HG02588 (cell line): ENCODE measurements around the gene TTF2.
"Not testable (repeated sequence)": the region's sequence is repeated elsewhere in the genome, so short reads cannot be mapped to it uniquely, and the experiment has no call there.

Experiments
- ATAC-seq: cut with Tn5 transposase; IDR thresholded peaks from one replicate; pipeline ENCODE4 v1.9.1; 2021; ENCODE audit warnings: mild to moderate bottlenecking, moderate library complexity; ENCODE audit not compliant: unreplicated experiment

The TTF2 gene

DNA sequence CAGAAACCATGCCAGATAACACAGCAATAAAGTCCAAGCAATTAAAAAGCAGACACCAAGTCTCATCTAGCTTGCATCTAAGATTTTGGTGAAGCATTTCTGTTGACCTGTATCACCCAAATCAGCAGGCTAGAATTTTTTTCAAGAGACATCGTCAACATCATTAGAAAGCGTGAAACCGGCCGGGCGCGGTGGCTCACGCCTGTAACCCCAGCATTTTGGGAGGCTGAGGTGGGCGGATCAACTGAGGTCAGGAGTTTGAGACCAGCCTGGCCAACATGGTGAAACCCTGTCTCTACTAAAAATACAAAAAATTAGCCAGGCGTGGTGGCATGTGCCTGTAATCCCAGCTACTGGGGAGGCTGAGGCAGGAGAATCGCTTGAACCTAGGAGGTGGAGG lies 59.0 kb downstream of the TTF2 start:
- not testable (repeated sequence) for ATAC-seq

DNA sequence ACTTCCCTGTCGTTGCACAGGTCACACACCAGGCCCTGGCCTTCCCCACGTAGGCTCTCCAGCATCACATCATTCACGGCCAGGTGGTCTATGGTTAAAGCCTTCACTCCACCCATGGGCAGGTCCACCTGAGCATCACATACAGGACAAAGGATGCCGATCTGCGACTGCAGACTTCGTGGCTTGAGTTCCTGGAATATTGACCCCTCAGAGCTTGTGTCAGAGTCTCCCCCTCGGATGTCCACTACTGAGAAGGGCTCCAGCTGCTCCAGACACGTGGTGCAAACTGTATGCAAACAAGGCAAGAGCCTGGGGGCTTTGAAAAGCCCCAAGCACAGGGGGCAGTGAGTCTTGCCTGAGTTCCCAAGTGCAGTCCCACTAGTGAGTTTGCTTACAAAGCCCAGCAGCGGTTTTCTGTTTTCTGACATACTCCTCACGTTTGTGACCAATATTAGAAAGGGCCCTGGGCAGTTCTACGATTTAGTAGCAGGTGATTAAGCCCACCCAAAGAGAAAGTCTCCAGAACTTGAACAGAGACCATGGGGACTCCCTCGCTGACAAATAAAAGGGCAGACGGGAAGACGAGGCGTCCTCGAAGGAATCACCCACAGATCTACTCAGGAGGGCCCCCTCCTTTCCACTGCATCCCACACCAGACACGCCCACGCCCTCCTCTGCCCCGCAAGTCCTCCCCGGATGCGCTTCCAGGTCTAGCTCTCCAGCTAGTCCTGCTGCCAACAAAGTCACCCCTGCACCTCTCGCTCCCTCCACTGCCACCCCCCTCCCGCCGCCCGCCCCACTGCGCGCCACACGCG lies 60.9 kb downstream of the TTF2 start:
- no peak for ATAC-seq

DNA sequence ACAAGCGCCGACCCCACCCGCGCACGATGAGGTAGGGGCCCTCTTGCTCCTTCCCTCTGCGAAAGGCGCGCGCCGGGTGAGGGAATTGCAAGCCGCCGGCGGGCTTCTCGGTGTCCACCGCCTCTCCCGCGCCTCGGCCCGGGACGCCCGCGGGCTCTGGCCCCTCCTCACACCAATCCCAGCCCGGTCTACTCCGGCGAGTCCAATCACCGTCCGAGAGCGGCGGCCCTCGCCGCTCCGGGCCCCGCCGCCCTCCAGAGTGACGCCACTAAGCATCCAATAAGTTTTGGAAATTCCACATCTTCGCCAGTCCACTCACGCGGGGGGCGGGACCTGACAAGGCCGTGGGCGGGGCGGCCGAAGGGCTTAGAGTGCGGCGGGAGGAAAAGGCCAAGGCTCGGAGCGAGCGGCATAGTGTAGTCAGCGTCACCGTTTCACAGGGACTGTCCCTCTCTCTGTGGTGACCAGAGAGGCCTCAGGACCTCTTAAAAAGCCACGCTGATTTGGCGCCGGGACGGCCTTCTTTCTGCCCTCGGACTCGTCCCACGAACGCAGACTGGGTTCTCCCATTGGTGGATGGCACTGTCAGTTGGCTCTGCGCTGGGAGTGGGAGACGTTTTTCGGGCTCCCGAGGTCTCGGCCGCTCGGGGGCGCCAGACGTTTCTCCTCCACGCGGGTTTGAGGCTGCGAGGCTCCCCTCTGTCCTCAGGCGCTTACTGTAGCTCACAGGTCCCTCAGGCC lies 61.6 kb downstream of the TTF2 start, which contains the start of gene TRIM45:
TRIM45 (minus strand) TSS at position 161 of the 741 bp plus-strand sequence. CDS start 548 bp downstream, outside the sequence.
- peak; percentile 94 for ATAC-seq

DNA sequence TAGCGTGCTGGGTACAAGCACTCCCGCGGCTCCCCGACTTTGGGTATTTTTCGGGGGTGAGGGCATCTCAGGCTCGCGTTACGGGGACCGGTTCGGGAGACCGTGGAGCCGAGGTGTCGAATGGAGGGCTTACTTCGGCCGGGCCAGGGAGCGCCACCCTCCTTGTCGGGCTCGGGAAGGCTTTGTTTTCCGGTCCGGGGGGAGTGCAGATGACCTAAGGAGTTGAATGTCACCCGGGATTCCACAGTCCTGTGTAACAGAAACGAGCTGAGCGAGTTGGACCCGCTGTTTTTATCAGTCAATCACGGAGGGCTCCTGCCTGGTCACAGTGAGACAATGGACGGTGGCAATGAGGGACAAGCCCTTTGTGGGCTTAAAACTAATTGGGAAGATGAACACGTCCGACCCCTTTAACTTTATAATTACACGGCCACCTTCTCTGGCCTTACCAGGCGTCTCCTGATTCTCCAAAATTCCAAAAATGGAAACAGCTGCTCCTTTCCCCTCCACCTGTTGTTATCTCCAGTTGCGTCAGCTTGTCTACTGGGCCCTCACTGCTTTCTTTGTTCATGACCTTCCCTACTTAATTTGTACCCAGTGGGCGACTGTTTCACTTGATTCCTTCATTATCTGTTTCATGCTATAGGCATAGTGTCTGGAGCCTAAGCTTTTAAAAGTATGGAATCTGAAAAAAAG lies 62.4 kb downstream of the TTF2 start:
- ATAC-seq: no peak

DNA sequence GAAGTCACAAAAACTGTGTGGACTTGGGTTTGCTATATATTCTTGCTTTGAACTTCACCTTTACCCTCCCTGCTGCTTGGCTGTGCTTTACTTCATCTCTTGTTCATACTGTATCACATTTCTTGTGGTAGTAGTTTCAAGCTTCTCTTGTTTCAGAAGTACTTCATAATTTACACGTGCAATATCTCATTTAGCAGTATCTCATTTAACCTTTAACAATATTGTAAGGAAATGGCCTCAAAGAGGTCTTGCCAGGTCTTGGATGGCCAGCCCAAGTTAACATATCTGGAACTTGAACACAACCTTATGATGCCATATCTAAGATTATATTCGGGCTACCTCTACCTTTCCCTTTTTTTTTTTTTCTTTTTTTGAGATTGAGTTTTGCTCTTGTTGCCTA lies 63.1 kb downstream of the TTF2 start:
- ATAC-seq: no peak

DNA sequence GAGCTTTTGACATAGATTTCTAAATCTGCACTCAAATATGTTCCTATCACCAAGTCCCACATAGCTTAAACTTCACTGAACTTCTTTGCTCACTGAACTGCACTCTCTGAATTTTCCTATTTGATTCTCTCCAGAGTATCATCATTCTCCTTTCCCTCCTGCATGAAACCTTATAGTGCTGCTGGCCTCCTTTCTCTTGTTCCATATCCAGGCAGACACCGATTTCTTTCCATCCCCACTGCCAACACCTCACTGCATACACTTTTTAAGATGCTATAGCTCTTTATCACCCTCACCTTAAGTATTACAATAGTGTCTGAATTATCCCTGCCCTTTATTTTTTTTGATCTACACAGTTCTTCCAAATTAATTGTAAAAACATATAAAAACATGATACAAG lies 64.5 kb downstream of the TTF2 start:
- no peak for ATAC-seq

DNA sequence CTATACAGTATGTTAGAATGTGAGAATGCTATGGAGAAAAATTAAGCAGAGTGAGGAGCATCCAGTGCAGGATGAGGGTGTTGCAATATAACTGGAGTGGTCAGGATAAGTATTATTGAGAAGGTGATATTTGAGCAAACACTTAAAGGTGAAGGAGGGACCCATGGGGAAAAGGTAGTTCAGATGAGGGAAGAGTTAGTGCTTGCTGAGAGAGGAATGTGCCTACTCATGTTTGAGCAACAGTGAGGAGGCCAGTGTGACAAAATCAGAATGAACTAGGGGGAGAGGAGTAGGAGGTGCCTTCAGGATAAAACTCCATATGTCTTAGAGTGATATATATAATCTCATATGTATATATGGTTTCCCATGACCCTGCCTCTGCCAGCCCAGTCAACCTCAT lies 67.7 kb downstream of the TTF2 start:
- no peak for ATAC-seq

DNA sequence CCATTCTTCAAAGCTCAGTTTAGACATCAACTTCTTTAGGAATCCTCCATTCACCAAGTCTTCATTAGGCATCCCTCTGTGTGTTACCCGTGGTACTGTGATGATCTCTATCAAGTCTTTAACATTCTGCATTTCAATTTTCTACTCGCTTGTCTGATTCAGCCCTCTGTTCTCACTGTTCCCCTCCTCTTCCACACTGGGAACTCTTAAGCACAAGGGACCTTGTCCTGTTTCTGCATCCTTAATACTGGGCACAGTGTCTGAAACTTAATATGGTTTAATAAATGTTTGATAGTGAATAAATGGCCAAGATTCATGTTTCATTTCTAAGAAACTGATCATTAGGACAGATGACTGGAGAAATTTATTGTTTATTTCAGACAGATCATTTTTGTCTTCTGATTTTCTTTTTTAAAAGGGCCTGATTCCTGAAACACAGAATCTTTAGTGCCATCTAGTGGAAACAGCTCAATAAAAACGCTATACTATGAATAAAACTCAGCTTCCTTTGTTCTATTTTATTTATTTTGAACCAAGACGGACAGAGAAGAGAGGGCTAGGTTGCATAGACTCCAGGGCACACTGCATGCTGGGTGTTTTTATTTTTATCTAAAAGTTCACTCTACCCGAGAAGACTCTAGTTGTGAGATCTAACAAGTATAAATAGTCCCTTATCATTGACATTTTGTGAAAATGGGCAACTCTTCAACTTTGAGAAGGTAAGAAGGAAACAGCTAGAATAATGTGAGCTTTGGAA lies 68.4 kb downstream of the TTF2 start:
- ATAC-seq: no peak

DNA sequence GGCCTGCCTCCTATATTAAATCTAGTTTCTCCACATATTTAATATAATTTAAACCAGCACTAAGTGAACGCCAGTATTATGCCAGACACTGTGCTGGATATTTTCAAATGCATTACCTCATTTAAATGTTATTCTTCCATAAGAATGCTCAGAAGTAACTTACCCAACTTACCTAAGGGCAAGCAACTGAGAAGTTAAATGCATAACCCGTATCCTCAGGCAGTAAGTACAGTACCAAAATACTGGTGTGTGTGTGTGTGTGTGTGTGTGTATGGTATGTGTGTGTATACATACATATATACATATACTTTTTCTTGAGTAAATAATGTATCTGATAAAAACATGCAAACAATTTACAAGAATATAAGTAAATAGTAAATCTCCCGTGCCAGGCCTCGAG lies 70.4 kb downstream of the TTF2 start:
- ATAC-seq: no peak

DNA sequence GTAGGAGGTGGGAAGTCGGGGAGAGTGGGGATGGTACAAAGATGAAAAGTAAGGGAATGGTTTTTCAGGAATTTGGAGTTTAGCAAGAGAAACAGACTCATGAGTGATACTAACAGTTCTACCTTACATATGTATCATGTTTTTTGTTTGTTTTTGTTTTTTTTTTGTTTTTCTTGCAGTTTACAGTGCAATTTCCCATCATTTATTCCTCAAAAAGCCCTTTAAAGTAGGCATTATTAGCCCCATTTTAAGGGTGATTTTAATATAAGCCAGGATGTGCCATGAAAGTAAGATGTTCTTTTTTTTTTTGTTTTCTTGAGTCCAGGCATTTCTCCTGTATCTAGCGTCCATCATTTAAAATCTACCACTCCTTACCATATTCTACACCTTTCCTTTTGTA lies 75.2 kb downstream of the TTF2 start:
- no peak for ATAC-seq

DNA sequence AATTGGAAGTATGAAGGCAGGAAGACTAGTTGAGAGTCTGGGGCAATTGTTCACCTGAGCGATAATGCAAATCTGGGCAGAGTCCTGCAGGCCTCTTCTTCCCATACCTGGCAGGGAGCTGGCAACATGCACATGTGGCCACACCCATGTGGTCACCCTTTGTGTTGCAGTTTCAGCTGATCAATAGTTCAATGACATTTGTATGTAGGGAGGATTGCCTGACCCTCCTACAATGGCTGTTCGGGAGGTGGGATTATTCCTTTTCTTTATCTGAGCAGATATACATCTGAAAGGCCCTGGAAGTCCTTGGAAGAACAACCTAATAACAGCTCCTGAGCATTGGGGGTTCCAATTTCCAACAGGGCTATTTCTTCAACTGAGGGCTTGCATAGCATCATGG lies 76.6 kb downstream of the TTF2 start:
- no peak for ATAC-seq

DNA sequence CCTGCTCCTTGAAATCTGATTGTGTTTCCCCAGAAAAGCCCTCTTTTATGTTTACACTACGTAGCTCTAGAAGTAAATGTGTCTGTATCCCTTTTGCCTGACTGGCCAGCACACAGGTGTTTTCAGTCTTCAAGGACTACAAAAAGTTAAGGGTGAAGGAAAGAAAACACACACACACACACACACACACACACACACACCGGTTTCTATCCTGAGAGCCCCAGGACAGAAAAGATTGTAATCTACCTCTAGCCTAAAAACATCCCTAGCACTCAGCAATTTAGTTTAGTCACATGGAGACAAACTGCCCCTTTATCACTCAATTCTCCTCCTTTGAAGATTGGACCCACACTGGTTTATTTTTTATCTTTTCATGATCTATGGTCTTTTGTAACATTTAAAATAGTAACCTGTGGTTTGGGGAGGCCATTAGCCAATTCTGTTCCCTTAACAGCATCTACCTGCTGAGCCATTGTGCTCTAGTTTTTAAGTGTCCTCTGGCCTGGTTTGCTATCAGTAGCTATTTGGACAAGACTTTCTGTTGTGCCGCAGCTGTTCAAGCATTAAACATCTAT lies 77.2 kb downstream of the TTF2 start:
- ATAC-seq: no peak

DNA sequence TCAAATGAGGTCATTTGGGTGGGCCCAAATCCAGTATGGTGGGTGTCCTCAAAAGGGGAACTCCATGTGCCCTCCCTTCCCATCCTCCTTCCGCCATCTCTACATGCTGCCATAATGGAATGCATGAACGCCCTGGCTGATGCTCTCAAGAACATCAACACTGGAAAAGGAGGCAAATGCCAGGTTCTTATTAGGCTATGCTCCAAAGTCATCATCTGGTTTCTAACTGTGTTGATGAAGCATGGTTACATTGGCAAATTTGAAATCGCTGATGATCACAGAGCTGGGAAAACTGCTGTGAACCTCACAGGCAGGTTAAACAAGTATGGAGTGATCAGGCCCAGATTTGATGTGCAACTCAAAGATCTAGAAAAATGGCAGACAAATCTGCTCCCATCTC lies 78.0 kb downstream of the TTF2 start:
- ATAC-seq: no peak

DNA sequence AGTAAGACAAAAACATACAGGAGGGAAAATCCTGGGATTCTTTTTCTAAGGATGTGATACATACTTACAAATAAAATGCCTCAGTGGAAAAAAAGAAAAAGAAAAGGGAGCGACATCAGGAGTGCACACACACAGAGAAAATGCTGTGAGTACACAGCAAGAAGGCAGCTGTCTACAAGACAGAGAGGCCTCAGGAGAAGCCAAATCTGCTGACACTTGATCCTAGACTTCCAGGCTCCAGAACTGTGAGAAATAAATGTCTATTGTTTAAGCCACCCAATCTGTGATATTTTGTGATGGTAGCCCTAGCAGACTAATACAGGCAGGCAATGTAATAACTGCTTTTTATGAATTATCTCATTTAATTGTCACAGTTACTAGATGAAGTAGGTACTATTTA lies 78.4 kb downstream of the TTF2 start:
- no peak for ATAC-seq

DNA sequence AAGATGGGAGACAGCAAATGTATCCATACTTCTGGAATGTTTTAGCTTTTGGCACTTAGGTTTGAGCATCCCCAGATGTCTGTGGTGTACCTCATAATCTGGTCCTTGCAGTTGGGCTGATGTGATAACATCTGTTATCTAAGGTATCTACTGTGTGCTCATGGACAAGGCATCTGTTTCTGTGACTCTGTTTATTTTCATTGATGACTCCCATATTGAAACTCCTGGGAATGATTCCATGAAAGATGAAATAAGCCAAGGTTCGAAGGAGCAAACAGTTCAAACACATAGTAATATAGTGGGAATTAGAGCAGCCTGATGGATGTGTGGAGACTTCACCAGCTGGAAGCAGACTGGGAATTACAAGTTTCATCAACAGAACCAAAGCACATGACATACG lies 82.1 kb downstream of the TTF2 start:
- no peak for ATAC-seq

DNA sequence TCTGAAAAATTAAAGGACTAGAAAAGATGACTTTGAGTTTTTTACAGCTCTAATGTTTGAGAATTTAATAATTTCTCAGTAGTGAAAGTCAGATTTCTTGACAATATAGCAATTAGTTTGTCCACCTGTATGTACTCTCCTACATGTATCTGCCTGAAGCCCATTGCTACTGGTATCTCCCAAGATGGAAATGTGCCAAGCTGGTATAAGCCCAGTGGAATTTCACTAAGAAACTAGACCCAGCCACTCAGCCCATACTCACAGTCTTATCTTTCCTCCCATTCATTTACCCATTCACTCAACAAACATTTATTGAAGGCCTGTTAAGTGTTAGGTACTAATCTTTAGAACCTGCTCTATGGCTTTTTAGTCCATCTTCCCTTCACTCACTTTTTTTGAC lies 83.0 kb downstream of the TTF2 start:
- no peak for ATAC-seq

DNA sequence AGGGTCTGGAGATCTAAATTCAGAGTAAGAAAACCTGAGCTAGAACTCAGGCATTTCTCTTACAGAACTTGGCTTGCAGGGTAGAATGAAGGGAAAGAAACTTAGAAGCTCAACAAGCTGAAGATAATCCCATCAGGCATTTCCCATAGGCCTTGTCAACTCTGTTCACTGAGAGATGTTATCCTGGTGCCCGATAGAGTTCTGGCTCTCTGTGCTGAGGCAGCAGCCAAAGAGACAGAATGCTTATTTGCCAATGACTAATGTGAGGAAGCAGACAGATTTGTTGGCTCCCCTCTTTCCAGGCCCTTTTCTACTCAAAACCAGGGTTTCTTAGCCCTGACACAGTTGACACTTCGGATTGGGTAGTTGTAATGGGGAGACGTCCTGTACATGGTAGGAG lies 83.7 kb downstream of the TTF2 start:
- ATAC-seq: no peak

DNA sequence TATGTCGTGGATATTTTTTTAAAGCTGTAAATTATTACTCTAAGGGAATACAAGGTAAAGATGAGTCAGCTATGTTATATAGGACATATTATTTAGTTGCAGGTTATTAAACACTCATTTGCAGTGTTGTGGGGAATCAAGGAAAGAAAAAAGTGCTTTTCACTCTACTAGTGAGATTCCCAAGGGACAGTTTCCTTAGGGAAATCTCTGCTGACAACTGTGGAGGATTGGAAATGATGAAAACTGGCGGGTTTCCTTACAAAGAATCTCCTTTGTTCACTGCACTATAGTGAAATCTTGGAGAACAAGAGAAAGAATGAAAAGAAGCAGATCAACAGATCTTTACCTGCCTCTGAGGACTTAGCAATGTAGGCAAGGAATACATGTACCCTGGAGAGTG lies 85.9 kb downstream of the TTF2 start:
- ATAC-seq: no peak

DNA sequence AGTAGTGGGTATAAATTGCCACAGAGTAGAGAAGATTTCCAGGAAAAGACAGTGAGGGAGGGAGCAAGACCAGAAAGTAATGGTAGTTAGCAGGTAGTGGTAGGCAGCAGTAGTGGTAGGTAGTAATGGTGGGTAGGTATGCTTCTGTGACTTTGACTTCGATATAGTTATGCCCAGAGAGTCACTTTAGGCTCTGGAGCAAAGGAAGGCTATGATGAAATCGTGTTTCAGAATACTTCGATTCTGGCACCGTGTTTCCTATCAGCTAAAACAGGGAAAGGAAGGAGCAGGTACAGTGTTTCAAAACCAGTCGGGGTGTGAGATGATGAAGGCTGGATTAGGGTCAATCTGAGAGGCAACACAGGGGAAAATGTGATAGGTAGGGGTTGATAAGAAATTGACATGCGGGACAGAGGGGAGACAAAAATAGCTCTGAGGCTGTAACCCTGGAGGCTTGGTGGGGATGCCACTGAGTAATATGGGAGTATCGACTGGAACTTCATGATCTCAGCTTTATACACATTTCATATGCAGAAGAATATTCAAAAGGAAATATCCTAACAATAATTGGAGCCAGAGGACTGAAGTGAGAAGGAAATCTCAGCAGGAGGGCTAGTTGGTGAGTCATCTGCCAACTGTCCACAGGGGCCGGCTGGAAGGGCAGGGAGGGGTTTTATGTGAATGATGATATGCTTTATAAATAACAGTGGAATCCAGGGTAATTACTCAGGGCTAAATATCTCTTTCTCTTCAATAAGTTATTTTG lies 86.6 kb downstream of the TTF2 start:
- no peak for ATAC-seq

DNA sequence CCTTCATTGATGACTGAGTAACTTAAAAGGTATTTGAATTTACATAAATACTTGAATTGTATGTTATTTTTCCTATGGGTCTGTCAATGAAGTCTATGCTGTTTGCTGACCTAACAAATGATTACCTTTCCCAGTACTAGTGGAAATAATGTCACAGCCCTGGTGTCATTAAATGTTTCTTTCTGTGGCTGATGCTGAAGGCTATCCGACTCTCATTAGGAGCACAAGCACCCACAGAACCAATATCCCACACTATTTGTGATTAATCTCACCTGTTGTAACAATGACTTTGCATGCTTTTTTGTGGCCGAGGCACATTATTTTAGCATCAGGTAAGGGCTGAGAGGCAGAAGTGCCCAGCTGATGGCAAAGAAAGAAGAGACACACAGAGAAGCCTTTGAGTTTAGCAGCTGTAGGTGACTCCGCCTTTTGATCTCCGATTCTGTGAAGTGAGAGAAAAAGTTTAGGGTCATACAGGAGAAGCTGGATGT lies 87.3 kb downstream of the TTF2 start:
- no peak for ATAC-seq
